ENCODE data around the gene KRTAP4-9.

DNA sequence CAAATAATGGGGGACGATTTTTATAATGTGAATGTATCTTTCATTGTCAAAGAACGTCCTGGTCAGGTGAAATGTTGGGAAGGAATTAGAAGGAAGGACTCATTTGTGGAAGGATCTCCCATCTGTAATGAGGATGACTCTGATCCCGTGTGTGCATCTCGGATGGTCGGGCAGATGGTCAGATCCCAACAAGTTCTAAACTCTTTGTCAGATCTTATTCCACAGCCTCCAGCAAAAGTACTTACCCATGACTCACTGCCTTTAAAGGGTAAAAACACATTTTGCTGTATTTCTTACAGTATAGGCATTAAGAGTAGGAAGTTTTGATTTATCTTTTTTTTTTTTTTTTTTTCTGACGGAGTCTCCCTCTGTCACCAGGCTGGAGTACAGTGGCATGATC, 6.7 kb upstream of the KRTAP4-9 start:
- no peak for TF ChIP-seq JUND (IDR thresholded peaks at IDR 0.05; ENCODE audit: borderline replicate concordance, low read depth, low read length)
- no peak for TF ChIP-seq JUND (tag; IDR thresholded peaks at IDR 0.05; ENCODE audit: borderline replicate concordance, low read depth, low read length)
- no peak for TF ChIP-seq CREM (IDR thresholded peaks at IDR 0.05; ENCODE audit: low read depth)
- TF ChIP-seq, protein P1, sequence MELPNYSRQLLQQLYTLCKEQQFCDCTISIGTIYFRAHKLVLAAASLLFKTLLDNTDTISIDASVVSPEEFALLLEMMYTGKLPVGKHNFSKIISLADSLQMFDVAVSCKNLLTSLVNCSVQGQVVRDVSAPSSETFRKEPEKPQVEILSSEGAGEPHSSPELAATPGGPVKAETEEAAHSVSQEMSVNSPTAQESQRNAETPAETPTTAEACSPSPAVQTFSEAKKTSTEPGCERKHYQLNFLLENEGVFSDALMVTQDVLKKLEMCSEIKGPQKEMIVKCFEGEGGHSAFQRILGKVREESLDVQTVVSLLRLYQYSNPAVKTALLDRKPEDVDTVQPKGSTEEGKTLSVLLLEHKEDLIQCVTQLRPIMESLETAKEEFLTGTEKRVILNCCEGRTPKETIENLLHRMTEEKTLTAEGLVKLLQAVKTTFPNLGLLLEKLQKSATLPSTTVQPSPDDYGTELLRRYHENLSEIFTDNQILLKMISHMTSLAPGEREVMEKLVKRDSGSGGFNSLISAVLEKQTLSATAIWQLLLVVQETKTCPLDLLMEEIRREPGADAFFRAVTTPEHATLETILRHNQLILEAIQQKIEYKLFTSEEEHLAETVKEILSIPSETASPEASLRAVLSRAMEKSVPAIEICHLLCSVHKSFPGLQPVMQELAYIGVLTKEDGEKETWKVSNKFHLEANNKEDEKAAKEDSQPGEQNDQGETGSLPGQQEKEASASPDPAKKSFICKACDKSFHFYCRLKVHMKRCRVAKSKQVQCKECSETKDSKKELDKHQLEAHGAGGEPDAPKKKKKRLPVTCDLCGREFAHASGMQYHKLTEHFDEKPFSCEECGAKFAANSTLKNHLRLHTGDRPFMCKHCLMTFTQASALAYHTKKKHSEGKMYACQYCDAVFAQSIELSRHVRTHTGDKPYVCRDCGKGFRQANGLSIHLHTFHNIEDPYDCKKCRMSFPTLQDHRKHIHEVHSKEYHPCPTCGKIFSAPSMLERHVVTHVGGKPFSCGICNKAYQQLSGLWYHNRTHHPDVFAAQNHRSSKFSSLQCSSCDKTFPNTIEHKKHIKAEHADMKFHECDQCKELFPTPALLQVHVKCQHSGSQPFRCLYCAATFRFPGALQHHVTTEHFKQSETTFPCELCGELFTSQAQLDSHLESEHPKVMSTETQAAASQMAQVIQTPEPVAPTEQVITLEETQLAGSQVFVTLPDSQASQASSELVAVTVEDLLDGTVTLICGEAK (IDR thresholded peaks at IDR 0.05): no peak
- TF ChIP-seq, protein P1 (CRISPR knock-in tag; IDR thresholded peaks at IDR 0.05): no peak
- no peak for TF ChIP-seq SP1 (CRISPR knock-in tag; IDR thresholded peaks at IDR 0.05)
- TF ChIP-seq OTX1 (CRISPR knock-in tag; IDR thresholded peaks at IDR 0.05): no peak
- TF ChIP-seq SMC3 (conservative IDR thresholded peaks at IDR 0.05; ENCODE audit: insufficient read depth, low read depth, low read length): no peak
